Measurements from ENCODE around the gene PAPPA. TPM values are rescaled to one million over a fixed set of nuclear protein-coding genes. Genes with fewer than 3 reads are reported as not detected.

Gene PAPPA
- polyA plus RNA-seq, 1 of the 3 experiments (the other 2 are of a cell fraction) = 44.5 TPM

DNA sequence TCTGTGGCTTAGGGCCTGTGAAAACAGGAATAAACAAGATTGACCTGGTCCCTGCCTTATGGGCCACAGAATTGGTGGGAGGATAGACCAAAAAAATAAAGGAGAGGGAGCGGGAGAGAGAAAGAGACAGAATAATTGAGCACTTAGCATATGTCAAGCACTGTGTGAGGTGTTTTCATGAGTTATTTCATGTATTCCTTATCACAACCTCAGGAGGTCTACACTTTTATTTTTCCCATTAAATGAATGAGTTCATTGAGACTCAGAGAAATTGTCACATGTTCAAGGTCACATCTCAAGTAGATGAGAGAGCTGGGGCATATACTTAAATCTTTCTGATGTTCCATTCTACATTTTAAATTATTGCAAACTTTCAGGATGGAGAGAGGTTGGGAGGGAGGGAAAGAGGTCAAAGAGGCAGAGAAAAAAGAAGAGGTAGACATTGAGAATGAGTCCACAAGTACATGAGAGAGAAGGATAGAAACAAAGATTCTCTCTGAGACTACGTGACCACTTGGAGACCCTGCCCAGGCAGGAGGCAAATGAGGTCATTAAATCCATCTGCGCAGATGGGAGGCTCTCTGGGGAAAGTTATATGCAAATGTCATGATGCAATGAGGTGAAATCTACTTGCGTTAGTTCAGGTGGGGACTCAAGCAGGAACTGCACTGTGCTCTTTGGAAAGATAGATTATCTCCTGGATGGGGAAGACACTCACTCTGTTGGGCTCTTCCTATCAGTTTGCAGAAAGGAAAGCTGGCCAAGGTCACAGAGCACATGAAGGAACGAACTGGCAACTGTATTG is 241.5 kb downstream of the PAPPA start:
- Histone ChIP-seq H2AFZ (ENCODE audit: low read depth) (no peak overlapping the region), H3K9me2 (no peaks in the 10 kb centered on the region), H3K9ac (no peak overlapping the region), H3K4me2 (no peak overlapping the region), H3F3A (replicated peaks; ENCODE audit: insufficient read depth) (peaks cover 39% of the 10 kb centered on the region), H3K4me1 (ENCODE audit: control insufficient read depth in 1 of 2, insufficient read depth in 2 of 2, low read depth in 1 of 2, low read length in 1 of 2) (no peaks in the 10 kb centered on the region), H3K4me3 (ENCODE audit: low read depth in 2 of 2, low read length in 1 of 2) (no peak overlapping the region), H3K27me3 (ENCODE audit: insufficient read depth) (no peaks in the 10 kb centered on the region), H3K9me3 (no peaks in the 10 kb centered on the region), H4K20me1 (ENCODE audit: insufficient read depth) (no peaks in the 10 kb centered on the region; the same call in 1 of the 2 replicates), H3K36me3 (replicated peaks in 1 of 2; ENCODE audit: control insufficient read depth in 1 of 2, insufficient read depth in 2 of 2, low read length in 1 of 2) (peaks cover 80 to 84% of the 10 kb centered on the region in 2 experiments), H3K79me2 (ENCODE audit: insufficient read depth) (no peaks in the 10 kb centered on the region), H3K27ac (ENCODE audit: low read depth in 2 of 2, low read length in 1 of 2) (no peak overlapping the region)
- ChIA-PET POLR2A (no interaction called here), CTCF (interaction anchor here (0.6 kb wide), 1 partner anchor 729 kb away, joined by 3 read pairs; no protein-coding TSS in a partner anchor)
- 93% methylated on average over 5 of the region's 5 CpGs for WGBS (ENCODE audit: low lambda C conversion rate)
- TF ChIP-seq MEF2A (IDR thresholded peaks at IDR 0.05; ENCODE audit: borderline replicate concordance, low read depth) = no peak
- no peak for TF ChIP-seq JUND (IDR thresholded peaks at IDR 0.05)
- TF ChIP-seq RAD21 (IDR thresholded peaks at IDR 0.05; ENCODE audit: low read length) = no peak
- no peak for TF ChIP-seq NRF1 (IDR thresholded peaks at IDR 0.05; ENCODE audit: low read depth, low read length)
- no peak for TF ChIP-seq TEAD4 (IDR thresholded peaks at IDR 0.05; ENCODE audit: borderline replicate concordance, insufficient read depth)
- no peak for TF ChIP-seq SMC3 (IDR thresholded peaks at IDR 0.05; ENCODE audit: low read depth, low read length)
- no peak for TF ChIP-seq ELF1 (IDR thresholded peaks at IDR 0.05)
- TF ChIP-seq FOSL2 (IDR thresholded peaks at IDR 0.05; ENCODE audit: borderline replicate concordance, low read depth) = no peak
- no peak for TF ChIP-seq RCOR1 (IDR thresholded peaks at IDR 0.05; ENCODE audit: low read length)
- TF ChIP-seq FOXM1 (IDR thresholded peaks at IDR 0.05; ENCODE audit: low read depth) = no peak
- TF ChIP-seq MXI1 (IDR thresholded peaks at IDR 0.05; ENCODE audit: low read depth, low read length) = no peak
- TF ChIP-seq ZBTB33 (IDR thresholded peaks at IDR 0.05; ENCODE audit: borderline replicate concordance, low read depth) = no peak
- TF ChIP-seq, protein P1, sequence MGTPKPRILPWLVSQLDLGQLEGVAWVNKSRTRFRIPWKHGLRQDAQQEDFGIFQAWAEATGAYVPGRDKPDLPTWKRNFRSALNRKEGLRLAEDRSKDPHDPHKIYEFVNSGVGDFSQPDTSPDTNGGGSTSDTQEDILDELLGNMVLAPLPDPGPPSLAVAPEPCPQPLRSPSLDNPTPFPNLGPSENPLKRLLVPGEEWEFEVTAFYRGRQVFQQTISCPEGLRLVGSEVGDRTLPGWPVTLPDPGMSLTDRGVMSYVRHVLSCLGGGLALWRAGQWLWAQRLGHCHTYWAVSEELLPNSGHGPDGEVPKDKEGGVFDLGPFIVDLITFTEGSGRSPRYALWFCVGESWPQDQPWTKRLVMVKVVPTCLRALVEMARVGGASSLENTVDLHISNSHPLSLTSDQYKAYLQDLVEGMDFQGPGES (IDR thresholded peaks at IDR 0.05; ENCODE audit: low read depth, low read length) = no peak
- no peak for TF ChIP-seq USF1 (IDR thresholded peaks at IDR 0.05; ENCODE audit: borderline replicate concordance, low read depth)
- no peak for TF ChIP-seq EP300 (IDR thresholded peaks at IDR 0.05; ENCODE audit: borderline replicate concordance in 1 of 2, low read depth in 1 of 2, low read length in 1 of 2)
- TF ChIP-seq, protein P2, sequence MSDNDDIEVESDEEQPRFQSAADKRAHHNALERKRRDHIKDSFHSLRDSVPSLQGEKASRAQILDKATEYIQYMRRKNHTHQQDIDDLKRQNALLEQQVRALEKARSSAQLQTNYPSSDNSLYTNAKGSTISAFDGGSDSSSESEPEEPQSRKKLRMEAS (IDR thresholded peaks at IDR 0.05; ENCODE audit: low read depth) = no peak
- TF ChIP-seq RFX5 (IDR thresholded peaks at IDR 0.05; ENCODE audit: low read length) = no peak
- TF ChIP-seq RXRA (IDR thresholded peaks at IDR 0.05; ENCODE audit: borderline replicate concordance, low read depth) = no peak
- no peak for TF ChIP-seq GATA2 (CRISPR knock-in tag; IDR thresholded peaks at IDR 0.05)
- no peak for TF ChIP-seq NFIC (IDR thresholded peaks at IDR 0.05; ENCODE audit: borderline replicate concordance)
- DNase-seq = no peak
